Mesodermal cell (in vitro differentiated cells): ENCODE results near the gene EXOC3.

ENCODE experiments used
- H3K27ac ChIP-seq: 2 replicates; pipeline ENCODE4 v1.7.0; 2013; ENCODE audit warnings: mild to moderate bottlenecking, low read depth, low read length, moderate library complexity; ENCODE audit not compliant: severe bottlenecking
- H3K36me3 ChIP-seq: 2 replicates; pipeline ENCODE4 v1.7.1; 2013; ENCODE audit warnings: mild to moderate bottlenecking, low read length, moderate library complexity; ENCODE audit not compliant: control insufficient read depth, insufficient read depth
- H3K4me1 ChIP-seq: one replicate; pipeline ENCODE4 v1.7.1; 2013; ENCODE audit warnings: mild to moderate bottlenecking, low read length; ENCODE audit not compliant: insufficient read depth, control insufficient read depth, poor library complexity, severe bottlenecking
- H3K4me3 ChIP-seq: 2 replicates; pipeline ENCODE4 v1.7.0; 2013; ENCODE audit warnings: low read length, control low read depth, mild to moderate bottlenecking; ENCODE audit not compliant: insufficient read depth, poor library complexity, severe bottlenecking; ENCODE audit errors: extremely low read depth
- H3K9me3 ChIP-seq: 2 replicates; pipeline ENCODE4 v1.7.1; 2013; ENCODE audit warnings: mild to moderate bottlenecking, low read length, moderate library complexity; ENCODE audit not compliant: control insufficient read depth
- WGBS, 2 experiments: methylation state at CpG; one replicate each; pipeline ENCODE4 v1.1.5; 2013; ENCODE audit warnings: missing lambda C conversion rate in 2 of 2; ENCODE audit not compliant: insufficient coverage in 2 of 2; 5-methylcytosine and 5-hydroxymethylcytosine counted together

Gene EXOC3

GRCh38 chr5:463301-463700 lies 20.3 kb downstream of the EXOC3 start:
- Histone ChIP-seq H3K9me3 (no peaks in the 10 kb centered on the region), H3K36me3 (peaks cover 48% of the 10 kb centered on the region), H3K4me1 (peaks cover 3% of the 10 kb centered on the region), H3K4me3 (no peak overlapping the region), H3K27ac (no peak overlapping the region)
- WGBS, 2 experiments: 82 to 94% methylated on average over 5 to 6 of the region's 7 CpGs

- Histone ChIP-seq H3K36me3 (peaks cover 42% of the 10 kb centered on the region), H3K27ac (no peak overlapping the region), H3K4me3 (no peak overlapping the region), H3K9me3 (no peaks in the 10 kb centered on the region), H3K4me1 (peaks cover 3% of the 10 kb centered on the region)
- 94 to 95% methylated on average over 12 to 17 of the region's 18 CpGs for WGBS, 2 experiments
Observed at GRCh38 chr5:463952-464351, 21.0 kb downstream of the EXOC3 start.

DNA sequence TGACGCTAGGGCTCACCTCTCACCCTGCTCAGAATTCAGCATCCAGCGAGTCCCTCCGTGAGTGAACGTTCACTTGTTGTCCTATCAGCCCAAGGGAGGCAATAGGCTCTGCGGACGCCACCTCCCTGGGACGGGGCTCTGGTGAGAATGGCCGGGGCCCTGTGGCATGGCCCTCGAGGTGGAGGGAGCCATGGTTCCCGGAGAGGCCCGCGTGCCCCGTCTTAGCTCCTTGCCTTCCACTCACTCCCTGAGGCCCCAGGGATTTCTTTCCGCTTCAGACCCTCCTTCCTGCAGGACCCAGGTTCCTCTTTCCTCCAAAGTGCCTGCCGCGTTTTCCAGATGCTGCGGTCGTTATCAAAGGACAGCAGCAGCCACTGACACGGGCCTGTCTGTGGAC lies 21.5 kb downstream of the EXOC3 start:
- H3K4me3 ChIP-seq: no peak overlapping the region
- peaks cover 40% of the 10 kb centered on the region for H3K36me3 ChIP-seq
- H3K27ac ChIP-seq: no peak overlapping the region
- H3K9me3 ChIP-seq: no peaks in the 10 kb centered on the region
- 95 to 96% methylated on average over 19 of the region's 19 CpGs for WGBS, 2 experiments
- H3K4me1 ChIP-seq: peaks cover 3% of the 10 kb centered on the region

DNA sequence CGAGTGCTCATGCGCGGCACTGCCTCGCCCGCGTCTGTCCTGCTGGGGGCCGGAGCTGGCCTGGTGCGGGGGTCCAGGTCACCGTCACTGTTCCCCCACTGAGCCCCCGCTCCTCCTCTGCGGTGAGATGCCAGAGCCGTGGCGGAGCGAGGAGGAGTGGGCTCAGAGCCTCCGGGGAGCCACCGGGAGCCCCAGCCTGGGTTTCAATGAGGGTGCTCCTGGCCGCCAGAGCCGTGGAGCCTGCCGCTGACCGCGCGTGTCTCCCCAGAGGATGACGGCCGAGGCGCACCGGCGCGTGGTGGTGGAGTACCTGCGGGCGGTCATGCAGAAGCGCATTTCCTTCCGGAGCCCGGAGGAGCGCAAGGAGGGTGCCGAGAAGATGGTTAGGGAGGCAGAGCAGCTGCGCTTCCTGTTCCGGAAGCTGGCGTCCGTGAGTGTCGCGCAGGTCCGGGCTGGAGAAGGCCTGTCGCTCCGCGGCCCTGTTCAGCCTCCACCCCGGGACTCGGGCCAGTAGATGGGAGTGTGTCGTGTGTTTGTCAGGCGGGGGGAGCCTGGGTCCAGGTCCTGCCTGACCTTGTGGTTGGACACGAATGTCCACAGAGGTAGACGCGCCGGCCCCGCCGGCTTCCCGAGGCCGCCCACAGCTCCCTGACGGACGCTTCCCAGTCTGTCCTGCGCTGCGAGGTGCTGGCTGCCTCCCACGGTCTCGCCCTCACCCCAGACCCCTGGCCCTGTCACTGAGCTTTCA lies 22.0 kb downstream of the EXOC3 start:
- no peaks in the 10 kb centered on the region for H3K9me3 ChIP-seq
- H3K4me3 ChIP-seq: no peak overlapping the region
- H3K27ac ChIP-seq: no peak overlapping the region
- peaks cover 3% of the 10 kb centered on the region for H3K4me1 ChIP-seq
- WGBS, 2 experiments: 93 to 96% methylated on average over 61 to 63 of the region's 63 CpGs
- H3K36me3 ChIP-seq: peaks cover 34% of the 10 kb centered on the region

- Histone ChIP-seq H3K4me1 (peaks cover 3% of the 10 kb centered on the region), H3K4me3 (no peak overlapping the region), H3K9me3 (no peaks in the 10 kb centered on the region), H3K27ac (no peak overlapping the region), H3K36me3 (peaks cover 30% of the 10 kb centered on the region)
- WGBS, 2 experiments: 94 to 95% methylated on average over 21 to 27 of the region's 29 CpGs
Observed at GRCh38 chr5:465591-466403, 22.8 kb downstream of the EXOC3 start.

GRCh38 chr5:466661-467310 lies 23.8 kb downstream of the EXOC3 start:
- 94 to 95% methylated on average over 25 to 26 of the region's 30 CpGs for WGBS, 2 experiments
- no peak overlapping the region for H3K27ac ChIP-seq
- H3K4me1 ChIP-seq: peaks cover 1% of the 10 kb centered on the region
- H3K4me3 ChIP-seq: no peak overlapping the region
- peaks cover 28% of the 10 kb centered on the region for H3K36me3 ChIP-seq
- no peaks in the 10 kb centered on the region for H3K9me3 ChIP-seq

GRCh38 chr5:468401-468800 lies 25.4 kb downstream of the EXOC3 start:
- H3K9me3 ChIP-seq: no peaks in the 10 kb centered on the region
- H3K36me3 ChIP-seq: peaks cover 12% of the 10 kb centered on the region
- peaks cover 7% of the 10 kb centered on the region for H3K4me1 ChIP-seq
- 76% methylated on average over 2 of the region's 6 CpGs; no CpG with 5 or more reads in 1 of the 2 experiments for WGBS, 2 experiments
- H3K27ac ChIP-seq: no peak overlapping the region
- no peak overlapping the region for H3K4me3 ChIP-seq

DNA sequence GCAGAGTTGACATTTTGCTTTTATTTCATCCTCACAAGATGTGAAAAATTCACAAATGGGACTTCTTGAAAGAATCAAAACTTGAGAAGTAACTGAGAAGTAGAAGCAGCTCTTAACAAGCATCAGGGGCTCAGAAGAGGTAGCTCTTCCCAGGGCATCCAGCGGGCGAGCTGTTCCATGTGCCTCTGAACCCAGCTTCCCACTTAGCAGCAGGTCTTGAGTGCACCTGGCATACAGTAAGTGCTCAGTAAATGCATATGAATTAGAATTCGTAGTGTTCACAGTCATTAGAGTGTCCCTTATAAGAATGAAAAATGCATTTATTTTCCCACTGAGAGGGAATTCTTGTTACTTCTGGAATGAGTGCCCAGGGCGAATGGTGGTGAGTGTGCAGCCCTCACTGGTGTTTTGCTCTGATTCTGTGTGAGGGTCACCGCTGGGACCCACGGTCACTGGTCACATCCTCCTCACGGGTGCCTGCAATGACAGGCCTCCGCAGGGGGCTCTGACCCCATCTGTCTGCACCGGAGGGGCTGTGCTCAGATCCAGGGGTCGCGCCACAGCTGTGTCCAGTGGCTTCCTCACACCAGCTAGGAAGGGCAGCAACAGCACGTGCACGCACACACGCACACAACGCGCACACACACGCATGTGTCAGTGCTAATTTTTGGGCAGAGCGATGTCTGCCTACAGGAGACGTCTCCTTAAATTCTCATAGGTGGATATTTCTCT lies 26.9 kb downstream of the EXOC3 start:
- 94 to 97% methylated on average over 13 to 18 of the region's 19 CpGs for WGBS, 2 experiments
- no peak overlapping the region for H3K4me3 ChIP-seq
- H3K36me3 ChIP-seq: peaks cover 12% of the 10 kb centered on the region
- H3K4me1 ChIP-seq: peaks cover 10% of the 10 kb centered on the region
- no peaks in the 10 kb centered on the region for H3K9me3 ChIP-seq
- no peak overlapping the region for H3K27ac ChIP-seq

- H3K36me3 ChIP-seq: peaks cover 9% of the 10 kb centered on the region
- H3K27ac ChIP-seq: no peak overlapping the region
- no peak overlapping the region for H3K4me3 ChIP-seq
- peaks cover 13% of the 10 kb centered on the region for H3K4me1 ChIP-seq
- WGBS, 2 experiments: 94 to 97% methylated on average over 31 of the region's 31 CpGs
- H3K9me3 ChIP-seq: no peaks in the 10 kb centered on the region
Observed at GRCh38 chr5:470961-471749, 28.2 kb downstream of the EXOC3 start.

DNA sequence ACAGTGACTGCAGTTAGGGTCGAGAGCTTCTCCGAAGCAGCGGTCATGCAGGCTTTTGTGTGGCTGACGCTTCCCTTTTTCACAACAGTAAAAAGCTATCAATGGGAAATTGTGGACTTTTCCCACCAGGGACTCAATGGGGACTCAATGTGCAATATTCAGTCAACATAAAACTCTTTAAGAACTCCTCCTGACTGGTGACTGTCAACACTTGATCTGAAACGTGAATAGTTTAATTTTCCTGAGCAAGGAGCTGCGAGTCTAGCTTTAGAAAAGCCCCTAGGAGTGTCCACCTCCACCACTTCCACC lies 28.7 kb downstream of the EXOC3 start:
- 91 to 94% methylated on average over 5 to 6 of the region's 6 CpGs for WGBS, 2 experiments
- H3K27ac ChIP-seq: no peak overlapping the region

More for the DNA sequence above, 28.7 kb downstream of the EXOC3 start:
- H3K36me3 ChIP-seq: peaks cover 7% of the 10 kb centered on the region
- peak overlapping the region; percentile 48 for H3K4me3 ChIP-seq
- no peaks in the 10 kb centered on the region for H3K9me3 ChIP-seq
- H3K4me1 ChIP-seq: peaks cover 13% of the 10 kb centered on the region
